Glomerular visceral epithelial cell (primary cell): Measurements from ENCODE around the gene STRAP.
A peak's percentile ranks its signal among the peaks of the same experiment; 100 is the strongest.

Experiments used
- DNase-seq: peaks from one replicate; pipeline ENCODE4 v3.0.0-alpha.2; 2016; ENCODE audit errors: extremely low spot score

STRAP gene, protein sequence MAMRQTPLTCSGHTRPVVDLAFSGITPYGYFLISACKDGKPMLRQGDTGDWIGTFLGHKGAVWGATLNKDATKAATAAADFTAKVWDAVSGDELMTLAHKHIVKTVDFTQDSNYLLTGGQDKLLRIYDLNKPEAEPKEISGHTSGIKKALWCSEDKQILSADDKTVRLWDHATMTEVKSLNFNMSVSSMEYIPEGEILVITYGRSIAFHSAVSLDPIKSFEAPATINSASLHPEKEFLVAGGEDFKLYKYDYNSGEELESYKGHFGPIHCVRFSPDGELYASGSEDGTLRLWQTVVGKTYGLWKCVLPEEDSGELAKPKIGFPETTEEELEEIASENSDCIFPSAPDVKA

DNA sequence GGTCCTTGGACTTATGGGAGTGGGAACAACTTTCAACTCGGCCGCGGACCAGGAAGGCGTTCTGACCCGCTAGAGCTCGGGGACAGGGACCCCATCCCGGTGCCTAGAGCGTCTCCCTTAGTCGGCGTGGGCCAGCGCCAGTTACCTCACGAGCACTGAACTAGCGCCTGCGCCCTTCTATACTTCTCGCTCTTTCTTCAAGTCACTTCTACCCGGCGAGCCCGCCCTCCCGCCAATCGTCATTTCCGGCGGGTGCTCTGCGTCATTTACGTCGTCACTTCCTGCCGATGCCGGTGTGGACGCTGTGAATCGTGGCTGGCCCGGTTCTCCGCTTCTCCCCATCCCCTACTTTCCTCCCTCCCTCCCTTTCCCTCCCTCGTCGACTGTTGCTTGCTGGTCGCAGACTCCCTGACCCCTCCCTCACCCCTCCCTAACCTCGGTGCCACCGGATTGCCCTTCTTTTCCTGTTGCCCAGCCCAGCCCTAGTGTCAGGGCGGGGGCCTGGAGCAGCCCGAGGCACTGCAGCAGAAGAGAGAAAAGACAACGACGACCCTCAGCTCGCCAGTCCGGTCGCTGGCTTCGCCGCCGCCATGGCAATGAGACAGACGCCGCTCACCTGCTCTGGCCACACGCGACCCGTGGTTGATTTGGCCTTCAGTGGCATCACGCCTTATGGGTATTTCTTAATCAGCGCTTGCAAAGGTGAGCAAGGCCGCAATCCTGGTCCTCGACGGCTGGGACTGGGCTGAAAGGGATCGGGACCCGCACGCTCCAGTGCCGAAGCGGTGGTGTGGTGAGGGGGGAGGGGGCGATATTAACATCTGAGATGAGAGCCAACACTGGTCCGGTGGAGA is at the start of gene STRAP:
STRAP (plus strand) TSS at position 270 of the 854 bp plus-strand sequence; CDS start at position 591, 321 bp downstream.
- DNase-seq = peak; percentile 95

GRCh38 chr12:15834575-15834974 is 47.6 kb upstream of the STRAP start:
- DNase-seq = no peak

GRCh38 chr12:15837141-15837790 is 44.9 kb upstream of the STRAP start:
- no peak for DNase-seq

GRCh38 chr12:15839041-15839440 is 43.1 kb upstream of the STRAP start:
- DNase-seq = no peak

DNA sequence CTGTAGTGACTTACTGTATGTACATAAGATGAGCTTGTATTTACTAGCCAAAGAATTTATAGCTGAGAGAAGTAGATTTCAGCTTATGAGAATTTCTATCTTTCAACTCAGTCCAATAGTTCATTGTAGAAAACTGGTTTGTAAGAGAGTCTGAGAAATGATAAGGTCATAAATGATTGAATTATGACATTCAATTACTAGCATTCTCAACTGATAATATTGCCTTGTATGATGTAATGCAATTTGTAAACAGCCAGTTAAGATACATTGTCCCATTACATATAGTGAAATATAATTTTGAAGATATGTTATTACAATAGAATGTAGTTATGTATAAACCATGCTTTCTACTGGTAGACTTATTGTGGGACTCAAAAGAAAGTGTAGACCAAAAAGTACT is 42.5 kb upstream of the STRAP start:
- no peak for DNase-seq

DNA sequence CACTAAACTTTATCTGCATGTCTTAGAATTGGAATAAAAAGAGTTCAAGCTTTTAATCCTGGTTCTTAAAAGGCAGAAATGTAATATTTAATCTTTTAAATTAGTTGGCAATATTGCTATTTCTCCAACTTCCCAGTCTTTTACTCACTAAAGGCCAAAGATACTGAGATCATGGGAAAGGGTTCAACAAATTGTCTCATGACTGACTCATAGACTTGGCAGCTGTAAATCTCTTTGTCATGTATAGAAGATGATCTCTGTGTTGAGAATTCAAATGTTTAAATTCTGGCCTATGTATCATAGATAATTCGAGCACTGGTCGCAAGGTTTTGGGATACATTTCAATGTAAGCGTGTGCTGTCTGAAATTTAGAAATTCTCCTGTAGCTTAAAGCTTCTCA is 40.1 kb upstream of the STRAP start:
- no peak for DNase-seq

- DNase-seq = no peak
These were observed 35.3 kb upstream of the STRAP start for GRCh38 chr12:15846887-15847286.

DNA sequence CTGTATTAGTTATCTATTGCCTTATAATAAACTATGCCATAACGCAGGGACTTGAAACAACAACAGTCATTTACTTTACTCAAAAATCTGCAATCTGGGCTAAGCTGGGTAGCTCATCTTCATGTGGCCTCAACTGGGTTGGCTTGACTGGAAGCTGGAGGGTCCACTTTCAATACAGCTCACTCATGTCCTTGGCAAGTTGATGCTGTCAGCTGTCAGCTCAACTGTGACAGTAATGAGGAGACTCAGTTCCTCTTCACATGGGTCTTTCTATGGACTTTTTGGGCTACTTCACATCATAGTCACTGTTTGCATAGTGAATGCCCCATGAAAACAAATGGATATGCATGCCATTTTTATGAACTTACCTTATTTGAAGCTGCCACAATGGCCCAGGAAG is 33.6 kb upstream of the STRAP start:
- no peak for DNase-seq

DNA sequence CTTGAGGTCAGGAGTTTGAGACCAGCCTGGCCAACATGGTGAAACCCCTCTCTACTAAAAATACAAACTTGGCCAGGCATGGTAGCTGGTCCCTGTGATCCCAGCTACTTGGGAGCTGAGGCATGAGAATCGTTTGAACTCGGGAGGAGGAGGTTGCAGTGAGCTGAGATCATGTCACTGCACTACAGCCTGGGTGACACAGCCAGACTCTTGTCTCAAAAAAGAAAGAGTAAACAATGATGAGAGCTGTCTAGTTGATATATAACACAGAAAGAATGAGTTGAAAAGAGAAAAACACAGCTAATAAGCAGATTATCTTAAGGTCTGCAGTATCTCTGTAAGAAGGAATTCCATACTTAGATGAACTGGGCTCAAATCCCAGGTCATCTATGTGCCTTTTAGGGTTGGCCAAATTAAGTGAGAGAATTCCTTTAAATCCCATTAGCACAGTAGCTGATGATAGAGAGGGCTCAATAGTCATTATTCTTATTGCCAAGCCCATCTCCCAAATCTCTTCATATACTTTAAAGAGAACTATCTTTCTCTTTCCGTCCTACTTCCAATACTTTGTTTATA is 31.1 kb upstream of the STRAP start:
- DNase-seq = no peak

- DNase-seq = no peak
These were observed 30.3 kb upstream of the STRAP start for GRCh38 chr12:15851919-15852318.

DNA sequence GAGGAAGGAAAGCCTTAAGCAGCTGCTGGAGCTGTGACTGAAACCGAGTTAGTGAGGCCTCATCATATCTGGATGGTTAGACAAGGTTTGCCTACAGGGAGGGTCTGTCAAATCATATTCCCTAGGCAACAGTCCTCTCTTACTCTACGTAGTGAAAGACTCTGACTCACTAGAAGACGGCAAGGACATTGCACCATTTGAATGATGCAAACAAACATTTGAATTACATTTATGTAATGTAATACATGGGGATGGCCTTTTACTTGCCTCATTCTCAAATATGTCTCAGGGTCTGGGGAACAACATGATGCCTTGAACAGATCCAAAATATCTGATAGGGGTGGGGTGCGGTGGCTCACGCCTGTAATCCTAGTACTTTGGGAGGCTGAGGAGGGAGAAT is 29.8 kb upstream of the STRAP start:
- DNase-seq = no peak

- DNase-seq = no peak
These were observed 28.3 kb upstream of the STRAP start for GRCh38 chr12:15853877-15854276.

DNA sequence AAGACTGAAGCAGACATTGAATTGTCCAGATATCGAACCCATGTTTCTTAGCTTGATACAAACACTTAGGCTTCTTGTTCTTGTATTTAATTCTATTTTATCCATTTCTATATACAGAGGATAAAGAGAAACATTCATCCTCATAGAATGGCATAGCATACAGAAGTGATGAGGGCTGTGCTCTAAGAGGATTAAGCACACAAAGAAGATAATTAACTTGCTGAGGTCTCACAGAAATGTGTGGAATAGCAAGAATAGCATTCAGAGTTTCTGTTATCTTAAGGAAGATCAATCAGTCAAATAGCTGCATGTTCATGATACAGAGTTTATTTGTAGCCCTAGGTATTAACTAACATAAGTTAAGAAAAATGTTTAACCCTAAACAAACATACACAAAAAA is 27.3 kb upstream of the STRAP start:
- DNase-seq = no peak

GRCh38 chr12:15855646-15856045 is 26.5 kb upstream of the STRAP start:
- DNase-seq = no peak

GRCh38 chr12:15856097-15856982 is 25.8 kb upstream of the STRAP start:
- DNase-seq = peak; percentile 54

GRCh38 chr12:15858353-15858752 is 23.8 kb upstream of the STRAP start:
- no peak for DNase-seq

DNA sequence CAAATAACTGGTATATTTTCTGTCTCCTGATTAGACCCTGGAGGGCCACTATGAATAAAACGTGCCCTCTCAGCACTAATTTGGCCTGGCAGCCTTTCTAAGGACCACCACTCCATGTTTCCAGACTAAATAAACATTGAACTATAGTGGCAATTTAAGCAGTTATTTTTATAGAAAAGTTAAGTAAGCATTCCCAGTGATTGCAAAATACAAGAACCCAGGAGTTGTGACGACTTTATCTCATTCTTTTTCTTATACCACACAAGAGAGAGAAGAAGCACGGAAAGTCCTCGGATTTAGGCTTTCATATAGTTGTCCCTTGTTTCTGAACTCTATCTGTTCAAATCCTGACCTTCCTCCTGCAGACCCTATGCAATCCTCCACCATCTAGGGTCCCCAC is 23.1 kb upstream of the STRAP start:
- DNase-seq = no peak

- DNase-seq = no peak
These were observed 20.8 kb upstream of the STRAP start for GRCh38 chr12:15861404-15861803.

DNA sequence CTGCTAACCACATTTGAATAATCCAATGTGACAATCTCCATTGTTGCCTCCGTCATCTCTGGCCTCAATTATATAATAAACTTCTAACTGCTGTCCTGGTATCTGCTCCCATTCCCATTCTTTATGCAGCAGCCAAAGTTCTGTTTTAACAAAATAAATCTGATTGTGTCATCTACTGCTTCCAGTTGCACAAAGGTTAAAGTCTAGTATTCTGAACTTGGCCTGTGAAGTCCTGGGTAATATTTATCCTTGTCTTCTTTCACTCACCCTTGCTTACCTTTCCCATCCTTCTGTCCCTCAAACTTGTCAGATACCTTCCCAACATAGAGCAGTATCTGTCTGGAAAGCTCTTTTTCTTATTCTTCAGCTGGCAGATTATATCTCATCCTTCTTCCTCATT is 19.3 kb upstream of the STRAP start:
- DNase-seq = no peak

GRCh38 chr12:15863372-15863771 is 18.8 kb upstream of the STRAP start:
- DNase-seq = no peak

GRCh38 chr12:15863984-15864383 is 18.2 kb upstream of the STRAP start:
- DNase-seq = no peak
